GM11168 (cell line): ENCODE results near the gene NTRK2.
"Not testable (repeated sequence)": the region's sequence is repeated elsewhere in the genome, so short reads cannot be mapped to it uniquely, and the experiment has no call there.

Experiments
- in situ Hi-C: fragments of 300-500 bp; cut with MboI; formaldehyde crosslinking; loops from one replicate; pipeline ENCODE4 v1.12.0; 2022; ENCODE audit warnings: low sequenced_read_pairs; ENCODE audit not compliant: unreplicated experiment

The NTRK2 gene

DNA sequence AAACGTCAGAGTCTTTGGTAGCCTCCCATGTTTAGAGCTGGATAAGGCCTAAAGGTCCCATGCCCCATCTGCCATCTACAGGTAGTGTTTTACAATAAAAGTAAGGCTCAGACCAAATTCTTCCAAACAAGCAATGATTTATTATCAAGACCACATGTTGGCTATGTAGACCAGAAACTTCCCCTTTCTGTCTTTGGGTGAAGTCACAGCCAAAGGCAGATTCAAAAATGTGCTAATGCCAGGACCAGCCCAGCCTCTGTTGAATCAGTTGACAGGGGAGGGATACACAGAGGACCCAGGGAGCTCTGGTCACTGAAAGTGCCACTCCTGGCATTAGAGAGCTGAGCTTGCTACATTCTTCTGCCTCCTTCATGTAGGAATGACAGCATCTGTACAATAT, 360.8 kb downstream of the NTRK2 start:
- in situ Hi-C loops: no loop called here

DNA sequence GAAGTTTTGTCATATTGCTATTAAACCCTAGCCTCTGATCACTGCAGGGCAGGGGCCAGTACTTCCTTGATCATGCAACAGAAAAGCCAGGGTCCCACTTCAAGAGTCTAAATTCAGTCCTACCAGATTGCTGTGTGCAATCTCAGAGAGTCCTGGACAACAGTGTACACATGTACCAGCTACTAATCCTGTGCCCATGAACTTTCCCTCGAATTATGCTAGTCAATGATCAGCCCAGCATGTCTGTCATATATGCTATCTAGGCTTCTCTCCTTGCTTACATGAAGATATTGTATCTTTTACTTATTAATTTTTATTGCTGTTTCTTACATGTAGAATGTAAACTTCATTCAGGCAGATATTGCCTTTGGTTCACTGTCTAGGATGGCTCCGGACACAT, 367.0 kb downstream of the NTRK2 start:
- in situ Hi-C loops: no loop called here

- in situ Hi-C loops: no loop called here
Observed at GRCh38 chr9:85038061-85038460, 368.5 kb downstream of the NTRK2 start.

GRCh38 chr9:85038824-85039608, 369.5 kb downstream of the NTRK2 start:
- in situ Hi-C loops: no loop called here

DNA sequence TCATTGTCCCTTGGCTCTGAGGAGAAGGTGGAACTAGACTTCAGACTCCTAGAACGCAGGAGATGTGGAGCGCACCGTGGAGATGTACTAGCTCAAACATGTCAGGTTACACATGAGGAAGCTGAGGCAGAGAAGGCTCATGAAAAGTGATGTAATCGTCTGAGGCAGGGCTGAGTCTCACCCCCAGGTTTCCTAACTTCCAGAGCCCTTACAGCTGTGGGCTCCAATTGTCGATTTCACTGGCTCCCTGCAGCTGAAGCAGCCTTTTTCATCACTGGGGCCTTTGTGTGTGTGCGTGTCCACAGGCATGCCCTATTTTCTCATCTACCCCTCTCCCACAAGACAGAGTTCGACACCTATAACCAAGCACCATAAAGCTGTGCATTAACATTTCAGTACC, 370.6 kb downstream of the NTRK2 start:
- in situ Hi-C loops: no loop called here

- in situ Hi-C loops: no loop called here
Observed at GRCh38 chr9:85040821-85041465, 371.4 kb downstream of the NTRK2 start.

GRCh38 chr9:85041466-85042137, 372.1 kb downstream of the NTRK2 start:
- in situ Hi-C loops: no loop called here

GRCh38 chr9:85042981-85043647, 373.6 kb downstream of the NTRK2 start:
- in situ Hi-C loops: no loop called here

- in situ Hi-C loops: no loop called here
Observed at GRCh38 chr9:85045271-85045670, 375.7 kb downstream of the NTRK2 start.

GRCh38 chr9:85046475-85046874, 376.9 kb downstream of the NTRK2 start:
- in situ Hi-C loops: no loop called here

GRCh38 chr9:85053206-85053786, 383.8 kb downstream of the NTRK2 start:
- in situ Hi-C loops: no loop called here

GRCh38 chr9:85054017-85054416, 384.5 kb downstream of the NTRK2 start:
- in situ Hi-C loops: no loop called here

GRCh38 chr9:85055506-85056202, 386.1 kb downstream of the NTRK2 start:
- in situ Hi-C loops: no loop called here

- in situ Hi-C loops: no loop called here
Observed at GRCh38 chr9:85056203-85056572, 386.7 kb downstream of the NTRK2 start.

GRCh38 chr9:85061969-85062368, 392.4 kb downstream of the NTRK2 start:
- in situ Hi-C loops: no loop called here

- in situ Hi-C loops: no loop called here
Observed at GRCh38 chr9:85062385-85063022, 393.0 kb downstream of the NTRK2 start.

GRCh38 chr9:85064811-85065371, 395.4 kb downstream of the NTRK2 start:
- in situ Hi-C loops: no loop called here

- in situ Hi-C loops: no loop called here
Observed at GRCh38 chr9:85067792-85068191, 398.3 kb downstream of the NTRK2 start.

DNA sequence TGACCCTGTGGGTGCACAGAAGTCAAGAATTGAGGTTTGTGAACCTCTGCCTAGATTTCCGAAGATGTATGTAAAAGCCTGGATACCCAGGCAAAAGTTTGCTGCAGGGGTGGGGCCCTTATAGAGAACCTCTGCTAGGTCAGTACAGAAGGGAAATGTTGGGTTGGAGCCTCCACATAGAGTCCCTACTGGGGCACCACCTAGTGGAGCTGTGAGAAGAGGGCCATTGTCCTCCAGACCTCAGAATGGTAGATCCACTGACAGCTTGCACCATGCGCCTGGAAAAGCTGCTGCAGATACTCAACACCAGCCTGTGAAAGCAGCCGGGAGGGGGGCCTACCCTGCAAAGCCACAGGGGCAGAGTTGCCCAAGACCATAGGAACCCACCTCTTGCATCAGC, 399.9 kb downstream of the NTRK2 start:
- in situ Hi-C loops: not testable (repeated sequence)
